Activated T-cell treated with anti-CD3 and anti-CD28 coated beads, Interleukin-2, amount 50 U/mL, for 1 hour (primary cell): ENCODE measurements around the gene LHFPL6.

Source experiments
- DNase-seq: peaks from one replicate; pipeline ENCODE4 v3.0.0-alpha.2; 2020

The LHFPL6 gene

GRCh38 chr13:39506559-39507390 is 96.2 kb downstream of the LHFPL6 start:
- no peak for DNase-seq

- DNase-seq, result no peak
Observed at GRCh38 chr13:39505151-39505550, 97.8 kb downstream of the LHFPL6 start.

GRCh38 chr13:39503048-39503447 is 99.9 kb downstream of the LHFPL6 start:
- DNase-seq, result no peak

- DNase-seq, result no peak
Observed at GRCh38 chr13:39501702-39502324, 101.2 kb downstream of the LHFPL6 start.

- no peak for DNase-seq
Observed at GRCh38 chr13:39499604-39500003, 103.4 kb downstream of the LHFPL6 start.

- DNase-seq, result no peak
Observed at GRCh38 chr13:39498471-39499114, 104.4 kb downstream of the LHFPL6 start.

GRCh38 chr13:39496506-39496905 is 106.5 kb downstream of the LHFPL6 start:
- DNase-seq, result no peak

- no peak for DNase-seq
Observed at GRCh38 chr13:39494633-39495032, 108.4 kb downstream of the LHFPL6 start.

GRCh38 chr13:39494006-39494405 is 109.0 kb downstream of the LHFPL6 start:
- no peak for DNase-seq

- DNase-seq, result no peak
Observed at GRCh38 chr13:39490136-39490535, 112.9 kb downstream of the LHFPL6 start.

GRCh38 chr13:39486758-39487157 is 116.2 kb downstream of the LHFPL6 start:
- DNase-seq, result no peak

GRCh38 chr13:39485314-39485700 is 117.7 kb downstream of the LHFPL6 start:
- DNase-seq, result no peak

- no peak for DNase-seq
Observed at GRCh38 chr13:39484506-39485313, 118.3 kb downstream of the LHFPL6 start.

- no peak for DNase-seq
Observed at GRCh38 chr13:39483326-39483725, 119.7 kb downstream of the LHFPL6 start.

GRCh38 chr13:39481491-39481890 is 121.5 kb downstream of the LHFPL6 start:
- DNase-seq, result no peak

- DNase-seq, result no peak
Observed at GRCh38 chr13:39474600-39474999, 128.4 kb downstream of the LHFPL6 start.

- DNase-seq, result no peak
Observed at GRCh38 chr13:39469676-39470075, 133.3 kb downstream of the LHFPL6 start.

- DNase-seq, result no peak
Observed at GRCh38 chr13:39468306-39468705, 134.7 kb downstream of the LHFPL6 start.

- DNase-seq, result no peak
Observed at GRCh38 chr13:39463611-39464010, 139.4 kb downstream of the LHFPL6 start.

GRCh38 chr13:39462906-39463305 is 140.1 kb downstream of the LHFPL6 start:
- DNase-seq, result no peak

- no peak for DNase-seq
Observed at GRCh38 chr13:39462428-39462827, 140.6 kb downstream of the LHFPL6 start.

- no peak for DNase-seq
Observed at GRCh38 chr13:39461685-39462266, 141.2 kb downstream of the LHFPL6 start.

GRCh38 chr13:39457274-39457673 is 145.7 kb downstream of the LHFPL6 start:
- no peak for DNase-seq
